IMR-90 (cell line): Measurements from ENCODE around the gene PCSK5. TPM values are rescaled to one million over a fixed set of nuclear protein-coding genes. Genes with fewer than 3 reads are reported as not detected.

ENCODE experiments used
- ATAC-seq: fragments of 200-7000 bp; cut with Tn5 transposase; 2 replicates; pipeline ENCODE4 v1.9.1; 2020; ENCODE audit warnings: low read depth, mild to moderate bottlenecking, moderate library complexity
- BruUV-seq: library from RNA; stranded (reverse); fragments of 400-500 nt; replicated peaks from 2 replicates; lab custom pipeline; 2021; lab: Mats Ljungman, UMichigan
- CTCF ChIA-PET: fragments of 300-600 bp; formaldehyde crosslinking; extraction: SDS; loops from one replicate; lab custom pipeline; 2021; ENCODE audit warnings: antibody characterized with exemption; lab: Yijun Ruan, JAX
- POLR2A ChIA-PET: fragments of 300-600 bp; sonication (Branson Sonifier 250); formaldehyde crosslinking; loops from one replicate; lab custom pipeline; 2022; ENCODE audit warnings: antibody characterized with exemption; ENCODE audit not compliant: unreplicated experiment; lab: Charles Lee
- DNase-seq: peaks from one replicate; pipeline ENCODE4 v3.0.0; 2013
- H2AFZ ChIP-seq: replicated peaks from 2 replicates; pipeline ENCODE3; 2013; ENCODE audit warnings: low read length, mild to moderate bottlenecking; ENCODE audit not compliant: poor library complexity
- H2AK5ac ChIP-seq: 2 replicates; pipeline ENCODE4 v1.6.1; 2013; ENCODE audit warnings: low read depth, low read length, inconsistent platforms
- H2AK9ac ChIP-seq: replicated peaks from 2 replicates; pipeline ENCODE3; 2013; ENCODE audit warnings: mild to moderate bottlenecking, low read depth, low read length, moderate library complexity; ENCODE audit not compliant: poor library complexity
- H2BK120ac ChIP-seq: 2 replicates; pipeline ENCODE4 v1.6.1; 2013; ENCODE audit warnings: low read depth, low read length, inconsistent platforms
- H2BK15ac ChIP-seq: 3 replicates; pipeline ENCODE4 v1.6.1; 2013; ENCODE audit warnings: low read depth, low read length, inconsistent platforms
- H2BK20ac ChIP-seq: 2 replicates; pipeline ENCODE4 v1.6.1; 2013; ENCODE audit warnings: low read depth, mild to moderate bottlenecking, inconsistent platforms, low read length, moderate library complexity
- H2BK5ac ChIP-seq: 2 replicates; pipeline ENCODE4 v1.6.1; 2013; ENCODE audit warnings: mild to moderate bottlenecking, low read depth, low read length, inconsistent platforms; ENCODE audit not compliant: poor library complexity, severe bottlenecking
- H3K14ac ChIP-seq: replicated peaks from 2 replicates; pipeline ENCODE4 v1.6.1; 2013; ENCODE audit warnings: low read depth, low read length, inconsistent platforms
- H3K18ac ChIP-seq: 2 replicates; pipeline ENCODE4 v1.6.1; 2013; ENCODE audit warnings: low read depth, low read length, control low read depth
- H3K23ac ChIP-seq: 2 replicates; pipeline ENCODE4 v1.6.1; 2013; ENCODE audit warnings: low read depth, low read length, inconsistent platforms
- H3K27ac ChIP-seq: 2 replicates; pipeline ENCODE4 v1.5.1; 2013; ENCODE audit warnings: mild to moderate bottlenecking, control low read depth, low read length; ENCODE audit not compliant: insufficient read depth
- H3K27me3 ChIP-seq: 2 replicates; pipeline ENCODE4 v1.6.1; 2013; ENCODE audit warnings: low read length; ENCODE audit not compliant: control insufficient read depth, insufficient read depth
- H3K36me3 ChIP-seq: 2 replicates; pipeline ENCODE4 v1.6.1; 2013; ENCODE audit warnings: low read length, mixed read lengths; ENCODE audit not compliant: control insufficient read depth, insufficient read depth
- H3K4ac ChIP-seq: 2 replicates; pipeline ENCODE4 v1.6.1; 2013; ENCODE audit warnings: low read depth, low read length, inconsistent platforms
- H3K4me1 ChIP-seq: 2 replicates; pipeline ENCODE4 v1.6.1; 2013; ENCODE audit warnings: low read length, mixed read lengths; ENCODE audit not compliant: control insufficient read depth, insufficient read depth
- H3K4me2 ChIP-seq: 2 replicates; pipeline ENCODE4 v1.6.1; 2013; ENCODE audit warnings: low read depth, mild to moderate bottlenecking, control low read depth, low read length, moderate library complexity
- H3K4me3 ChIP-seq: 2 replicates; pipeline ENCODE4 v1.5.1; 2013; ENCODE audit warnings: low read depth, mild to moderate bottlenecking, control low read depth, low read length, moderate library complexity; ENCODE audit not compliant: insufficient read depth
- H3K56ac ChIP-seq: 2 replicates; pipeline ENCODE4 v1.6.1; 2013; ENCODE audit warnings: low read length, inconsistent platforms; ENCODE audit not compliant: insufficient read depth; ENCODE audit errors: extremely low read depth
- H3K79me1 ChIP-seq, 2 experiments: 2 replicates each; pipeline ENCODE4 v1.6.1; 2013; ENCODE audit warnings: low read length in 2 of 2, inconsistent platforms in 1 of 2, low read depth in 1 of 2
- H3K9ac ChIP-seq: 2 replicates; pipeline ENCODE4 v1.6.1; 2013; ENCODE audit warnings: low read depth, low read length, control low read depth
- H3K9me1 ChIP-seq: 2 replicates; pipeline ENCODE4 v1.6.1; 2013; ENCODE audit warnings: low read length, inconsistent platforms; ENCODE audit not compliant: insufficient read depth
- H3K9me3 ChIP-seq: 2 replicates; pipeline ENCODE4 v1.6.1; 2013; ENCODE audit warnings: low read length; ENCODE audit not compliant: control insufficient read depth, insufficient read depth
- H4K20me1 ChIP-seq: 2 replicates; pipeline ENCODE4 v1.6.1; 2013; ENCODE audit warnings: low read length, inconsistent platforms; ENCODE audit not compliant: insufficient read depth
- H4K5ac ChIP-seq: 2 replicates; pipeline ENCODE4 v1.6.1; 2013; ENCODE audit warnings: mild to moderate bottlenecking, low read depth, low read length, control low read depth
- H4K8ac ChIP-seq, 2 experiments: 2 replicates each; pipeline ENCODE4 v1.6.1; 2013; ENCODE audit warnings: low read depth in 2 of 2, low read length in 2 of 2, control low read depth in 1 of 2, inconsistent platforms in 1 of 2
- H4K91ac ChIP-seq: 2 replicates; pipeline ENCODE4 v1.6.1; 2013; ENCODE audit warnings: low read depth, low read length, inconsistent platforms; ENCODE audit not compliant: insufficient read depth
- CEBPB ChIP-seq: IDR thresholded peaks from 2 replicates; pipeline ENCODE4 v1.6.1; 2012; ENCODE audit warnings: low read depth, low read length, improper control_type of control experiment
- CHD1 ChIP-seq: IDR thresholded peaks from 2 replicates; pipeline ENCODE4 v1.6.1; 2012; ENCODE audit warnings: low read depth, low read length, improper control_type of control experiment
- WGBS, 2 experiments: methylation state at CpG; one replicate each; pipeline versions ENCODE4 v1.1.5 to v1.1.7; 2013; ENCODE audit warnings: missing lambda C conversion rate in 2 of 2; ENCODE audit not compliant: insufficient read length in 1 of 2; ENCODE audit errors: extremely low coverage in 2 of 2; 5-methylcytosine and 5-hydroxymethylcytosine counted together
- dilution Hi-C: fragments of 300-500 bp; cut with HindIII; formaldehyde crosslinking; loops from one replicate; pipeline ENCODE4 v1.14.3; 2018; ENCODE audit warnings: low sequenced_read_pairs; ENCODE audit not compliant: unreplicated experiment
- in situ Hi-C: fragments of 300-500 bp; cut with MboI; formaldehyde crosslinking; loops from 3 replicates; pipeline ENCODE4 v1.14.3; 2019; ENCODE audit warnings: low sequenced_read_pairs, inconsistent platforms, mixed read lengths
- intact Hi-C: fragments of 100-400 bp; cut with micrococcal nuclease; formaldehyde crosslinking; loops from 2 replicates; pipeline ENCODE4 v1.10.0; 2022
- polyA plus RNA-seq, 3 experiments: library from polyadenylated mRNA; depleted of rRNA; stranded (reverse); fragments of >200 nt; gene quantifications; 2 replicates each; pipeline ENCODE4 v1.2.3, GENCODE V29; 2012; ENCODE audit warnings: low replicate concordance in 1 of 3
- total RNA-seq: library from RNA; depleted of rRNA; stranded (reverse); fragments of >200 nt; gene quantifications from 2 replicates; pipeline ENCODE4 v1.2.3, GENCODE V29; 2012
- TF ChIP-seq, protein P1 (sequence below): conservative IDR thresholded peaks from 2 replicates; pipeline ENCODE4 v1.5.1; 2012; ENCODE audit warnings: mild to moderate bottlenecking, low read depth, low read length, improper control_type of control experiment

PCSK5 gene
- total and polyA plus RNA-seq, 2 of the 4 experiments (the other 2 are of a cell fraction) = 1.5 to 3.0 TPM

DNA sequence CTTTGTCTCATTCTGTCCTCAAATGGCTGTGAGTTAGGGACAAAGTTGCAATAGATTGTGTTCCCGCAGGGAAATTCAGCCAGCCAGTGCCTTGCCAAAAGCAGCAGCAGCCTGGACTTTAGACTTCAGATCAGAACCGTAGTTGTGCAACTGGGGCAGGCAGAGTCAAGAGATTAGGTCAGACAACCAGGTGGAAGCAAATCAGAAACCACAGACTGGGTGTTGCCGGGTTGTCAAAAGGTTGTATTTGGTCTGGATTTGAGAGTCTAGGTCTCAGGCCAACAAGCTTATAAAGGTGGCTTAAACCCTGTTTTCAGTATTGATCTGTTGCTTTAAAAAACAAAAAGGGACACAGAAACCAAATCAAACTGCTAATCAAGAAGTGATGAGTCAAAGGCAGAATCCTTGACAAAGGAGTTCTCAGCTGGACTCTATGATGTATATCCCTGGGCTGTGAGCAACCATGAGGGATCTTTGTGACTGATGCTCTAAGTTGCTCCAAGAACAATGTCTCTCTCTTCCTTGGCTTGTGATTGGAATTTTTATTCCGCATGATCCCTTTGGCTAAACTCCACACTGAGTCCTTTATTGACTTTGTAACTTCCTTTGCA is 482.8 kb downstream of the PCSK5 start:
- H3K4me3 ChIP-seq = no peak overlapping the region
- H2BK20ac ChIP-seq = peak overlapping the region; percentile 66
- no peaks in the 10 kb centered on the region for H3K36me3 ChIP-seq
- H3K27me3 ChIP-seq = no peaks in the 10 kb centered on the region
- ATAC-seq (no peak), DNase-seq (peak; percentile 80)
- H4K8ac ChIP-seq = 0 out of 4 replicates have a peak overlapping the region, but pooled peaks of 1 of the 2 experiments have one; percentile 16
- peak overlapping the region; percentile 12 for H2BK5ac ChIP-seq
- H3K9me1 ChIP-seq = peaks cover 10% of the 10 kb centered on the region
- peak overlapping the region; percentile 31; the same call in 1 of the 2 replicates for H3K4ac ChIP-seq
- H4K20me1 ChIP-seq = no peaks in the 10 kb centered on the region
- H2BK120ac ChIP-seq = peak overlapping the region; percentile 45
- peak overlapping the region; percentile 18 for H3K18ac ChIP-seq
- peak overlapping the region; percentile 5; the same call in 1 of the 2 replicates for H3K14ac ChIP-seq
- in situ Hi-C loops = no loop called here
- H3K56ac ChIP-seq = no peak overlapping the region
- H3K9ac ChIP-seq = no peak overlapping the region
- peak overlapping the region; percentile 21; the same call in 1 of the 2 replicates for H3K27ac ChIP-seq
- H3K79me1 ChIP-seq = no peaks in the 10 kb centered on the region
- TF ChIP-seq CHD1 (no peak), CEBPB (peak; percentile 61; the same call in 1 of the 2 replicates)
- TF ChIP-seq, protein P1, sequence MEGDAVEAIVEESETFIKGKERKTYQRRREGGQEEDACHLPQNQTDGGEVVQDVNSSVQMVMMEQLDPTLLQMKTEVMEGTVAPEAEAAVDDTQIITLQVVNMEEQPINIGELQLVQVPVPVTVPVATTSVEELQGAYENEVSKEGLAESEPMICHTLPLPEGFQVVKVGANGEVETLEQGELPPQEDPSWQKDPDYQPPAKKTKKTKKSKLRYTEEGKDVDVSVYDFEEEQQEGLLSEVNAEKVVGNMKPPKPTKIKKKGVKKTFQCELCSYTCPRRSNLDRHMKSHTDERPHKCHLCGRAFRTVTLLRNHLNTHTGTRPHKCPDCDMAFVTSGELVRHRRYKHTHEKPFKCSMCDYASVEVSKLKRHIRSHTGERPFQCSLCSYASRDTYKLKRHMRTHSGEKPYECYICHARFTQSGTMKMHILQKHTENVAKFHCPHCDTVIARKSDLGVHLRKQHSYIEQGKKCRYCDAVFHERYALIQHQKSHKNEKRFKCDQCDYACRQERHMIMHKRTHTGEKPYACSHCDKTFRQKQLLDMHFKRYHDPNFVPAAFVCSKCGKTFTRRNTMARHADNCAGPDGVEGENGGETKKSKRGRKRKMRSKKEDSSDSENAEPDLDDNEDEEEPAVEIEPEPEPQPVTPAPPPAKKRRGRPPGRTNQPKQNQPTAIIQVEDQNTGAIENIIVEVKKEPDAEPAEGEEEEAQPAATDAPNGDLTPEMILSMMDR = no peak
- peak overlapping the region; percentile 26 for H4K91ac ChIP-seq
- no peak overlapping the region for H3K4me2 ChIP-seq
- dilution Hi-C loops = no loop called here
- intact Hi-C loops = loop anchor here (5.0 kb wide), 1 partner anchor 481 kb away; the partner anchor contains the start of gene PCSK5
- 59% methylated on average over 2 of the region's 4 CpGs; no CpG with 5 or more reads in 1 of the 2 experiments for WGBS, 2 experiments
- 0 out of 2 replicates have a peak overlapping the region, but pooled peaks have one; percentile 10 for H2AK5ac ChIP-seq
- no peak overlapping the region for H2AFZ ChIP-seq
- no peak overlapping the region for H3K23ac ChIP-seq
- CTCF ChIA-PET = no interaction called here
- H2AK9ac ChIP-seq = no peak overlapping the region
- peaks cover 16% of the 10 kb centered on the region for H3K4me1 ChIP-seq
- H4K5ac ChIP-seq = peak overlapping the region; percentile 40; the same call in 1 of the 2 replicates
- POLR2A ChIA-PET = no interaction called here
- BruUV-seq = no TSS peak
- peak overlapping the region; percentile 51; the same call in 1 of the 3 replicates for H2BK15ac ChIP-seq
- no peaks in the 10 kb centered on the region for H3K9me3 ChIP-seq
